HEK293 (cell line): ENCODE data around the gene USF1.
"Not testable (repeated sequence)": the region's sequence is repeated elsewhere in the genome, so short reads cannot be mapped to it uniquely, and the experiment has no call there.

Experiments
- CTCF ChIA-PET: fragments of 350-600 bp; formaldehyde crosslinking; extraction: SDS; loops from one replicate; lab custom pipeline; 2021; ENCODE audit warnings: antibody characterized with exemption; lab: Yijun Ruan, JAX
- POLR2A ChIA-PET: fragments of 300-600 bp; formaldehyde crosslinking; extraction: SDS; loops from one replicate; lab custom pipeline; 2020; ENCODE audit warnings: antibody characterized with exemption, inconsistent platforms; lab: Yijun Ruan, JAX
- H3K27ac ChIP-seq: fragments of 200-500 bp; sonication (Bioruptor generic); 2 replicates; pipeline ENCODE4 v1.5.1; 2014; ENCODE audit warnings: low read depth, low read length, control low read depth, inconsistent platforms; ENCODE audit errors: extremely low read depth
- H3K36me3 ChIP-seq, 2 experiments: fragments of 200-500 bp in 1 of 2; sonication (Bioruptor generic) in 1 of 2; 1 replicate in 1 of 2; 2 replicates in 1 of 2; pipeline ENCODE4 v1.5.1; 2014 to 2017; ENCODE audit warnings: inconsistent platforms in 2 of 2, low read length in 2 of 2; ENCODE audit not compliant: control insufficient read depth in 2 of 2, insufficient read depth in 1 of 2
- H3K4me1 ChIP-seq: fragments of 200-500 bp; sonication (Bioruptor generic); 2 replicates; pipeline ENCODE4 v1.5.1; 2014; ENCODE audit warnings: mild to moderate bottlenecking, low read length, inconsistent platforms; ENCODE audit not compliant: control insufficient read depth, insufficient read depth
- H3K4me3 ChIP-seq: 2 replicates; pipeline ENCODE4 v1.5.1; 2011; ENCODE audit warnings: low read depth, mild to moderate bottlenecking, control low read depth, low read length, moderate library complexity
- H3K9me3 ChIP-seq: fragments of 200-500 bp; sonication (Bioruptor generic); 2 replicates; pipeline ENCODE4 v1.5.1; 2014; ENCODE audit warnings: low read depth, low read length, inconsistent platforms; ENCODE audit not compliant: control insufficient read depth, insufficient read depth
- KLF7 ChIP-seq: fragments of 450-650 bp; formaldehyde crosslinking; IDR thresholded peaks from 2 replicates; pipeline ENCODE4 v1.5.1; 2016; ENCODE audit warnings: missing biosample characterization, missing genetic modification characterization, borderline replicate concordance
- TRIM28 ChIP-seq: IDR thresholded peaks from 2 replicates; pipeline ENCODE4 v1.6.1; 2011; ENCODE audit warnings: low read length, control low read depth, borderline replicate concordance
- ZNF16 ChIP-seq: fragments of 450-650 bp; formaldehyde crosslinking; IDR thresholded peaks from 2 replicates; pipeline ENCODE4 v1.5.1; 2016; ENCODE audit warnings: low read depth, missing biosample characterization, missing genetic modification characterization
- ZNF37A ChIP-seq: fragments of 450-650 bp; IDR thresholded peaks from 2 replicates; pipeline ENCODE4 v1.5.1; 2018; ENCODE audit warnings: missing biosample characterization, missing genetic modification characterization
- ZNF404 ChIP-seq: fragments of 450-650 bp; formaldehyde crosslinking; IDR thresholded peaks from 2 replicates; pipeline ENCODE4 v1.5.1; 2017; ENCODE audit warnings: missing biosample characterization, missing genetic modification characterization
- ZNF423 ChIP-seq: fragments of 450-650 bp; formaldehyde crosslinking; IDR thresholded peaks from 2 replicates; pipeline ENCODE4 v1.5.1; 2016; ENCODE audit warnings: missing biosample characterization, missing genetic modification characterization
- TF ChIP-seq, protein P1 (sequence below): fragments of 450-650 bp; formaldehyde crosslinking; IDR thresholded peaks from 2 replicates; pipeline ENCODE4 v1.5.1; 2016; ENCODE audit warnings: missing biosample characterization, missing genetic modification characterization
- TF ChIP-seq, protein P2 (sequence below): fragments of 450-650 bp; formaldehyde crosslinking; IDR thresholded peaks from 2 replicates; pipeline ENCODE4 v1.5.1; 2016; ENCODE audit warnings: missing biosample characterization, missing genetic modification characterization

Gene USF1

DNA sequence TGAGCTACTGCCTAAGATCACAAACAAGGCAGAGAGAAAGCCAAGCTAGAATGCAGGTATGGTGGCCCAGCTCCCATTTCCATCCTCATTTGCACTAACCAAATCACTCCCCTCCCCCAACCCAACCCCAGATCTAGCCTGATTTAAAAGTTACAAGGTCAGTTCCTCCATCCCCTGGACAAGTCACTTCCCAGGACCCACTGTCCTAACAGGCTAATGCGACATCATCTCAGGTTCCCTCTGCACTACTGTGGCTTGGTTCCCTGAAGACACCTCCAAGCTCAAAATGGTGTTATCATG is 27.2 kb downstream of the USF1 start:
- no peaks in the 10 kb centered on the region for H3K36me3 ChIP-seq
- TF ChIP-seq ZNF423 (tag by site-specific recombination) (no peak), TRIM28 (no peak), ZNF37A (tag by site-specific recombination) (no peak), ZNF404 (tag by site-specific recombination) (no peak), ZNF16 (no peak)
- TF ChIP-seq, protein P1, sequence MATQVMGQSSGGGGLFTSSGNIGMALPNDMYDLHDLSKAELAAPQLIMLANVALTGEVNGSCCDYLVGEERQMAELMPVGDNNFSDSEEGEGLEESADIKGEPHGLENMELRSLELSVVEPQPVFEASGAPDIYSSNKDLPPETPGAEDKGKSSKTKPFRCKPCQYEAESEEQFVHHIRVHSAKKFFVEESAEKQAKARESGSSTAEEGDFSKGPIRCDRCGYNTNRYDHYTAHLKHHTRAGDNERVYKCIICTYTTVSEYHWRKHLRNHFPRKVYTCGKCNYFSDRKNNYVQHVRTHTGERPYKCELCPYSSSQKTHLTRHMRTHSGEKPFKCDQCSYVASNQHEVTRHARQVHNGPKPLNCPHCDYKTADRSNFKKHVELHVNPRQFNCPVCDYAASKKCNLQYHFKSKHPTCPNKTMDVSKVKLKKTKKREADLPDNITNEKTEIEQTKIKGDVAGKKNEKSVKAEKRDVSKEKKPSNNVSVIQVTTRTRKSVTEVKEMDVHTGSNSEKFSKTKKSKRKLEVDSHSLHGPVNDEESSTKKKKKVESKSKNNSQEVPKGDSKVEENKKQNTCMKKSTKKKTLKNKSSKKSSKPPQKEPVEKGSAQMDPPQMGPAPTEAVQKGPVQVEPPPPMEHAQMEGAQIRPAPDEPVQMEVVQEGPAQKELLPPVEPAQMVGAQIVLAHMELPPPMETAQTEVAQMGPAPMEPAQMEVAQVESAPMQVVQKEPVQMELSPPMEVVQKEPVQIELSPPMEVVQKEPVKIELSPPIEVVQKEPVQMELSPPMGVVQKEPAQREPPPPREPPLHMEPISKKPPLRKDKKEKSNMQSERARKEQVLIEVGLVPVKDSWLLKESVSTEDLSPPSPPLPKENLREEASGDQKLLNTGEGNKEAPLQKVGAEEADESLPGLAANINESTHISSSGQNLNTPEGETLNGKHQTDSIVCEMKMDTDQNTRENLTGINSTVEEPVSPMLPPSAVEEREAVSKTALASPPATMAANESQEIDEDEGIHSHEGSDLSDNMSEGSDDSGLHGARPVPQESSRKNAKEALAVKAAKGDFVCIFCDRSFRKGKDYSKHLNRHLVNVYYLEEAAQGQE (tag by site-specific recombination) = no peak
- TF ChIP-seq, all 188 proteins: peak for 0
- Histone ChIP-seq H3K9me3 (no peaks in the 10 kb centered on the region), H3K4me1 (0 out of 2 replicates have a peak, but pooled peaks cover 2% of the 10 kb centered on the region), H3K4me3 (no peak overlapping the region), H3K27ac (no peak overlapping the region)
- ChIA-PET POLR2A (interaction anchor here (0.6 to 1.4 kb wide), 3 partner anchors 21 to 99 kb away, joined by 3 read pairs; partner anchors contain the start of genes NIT1, PFDN2 and TSTD1), CTCF (interaction anchor here (0.7 to 1.6 kb wide), 4 partner anchors 21 to 65 kb away, joined by 3 to 7 read pairs (median 4); partner anchors contain the start of gene USF1)

DNA sequence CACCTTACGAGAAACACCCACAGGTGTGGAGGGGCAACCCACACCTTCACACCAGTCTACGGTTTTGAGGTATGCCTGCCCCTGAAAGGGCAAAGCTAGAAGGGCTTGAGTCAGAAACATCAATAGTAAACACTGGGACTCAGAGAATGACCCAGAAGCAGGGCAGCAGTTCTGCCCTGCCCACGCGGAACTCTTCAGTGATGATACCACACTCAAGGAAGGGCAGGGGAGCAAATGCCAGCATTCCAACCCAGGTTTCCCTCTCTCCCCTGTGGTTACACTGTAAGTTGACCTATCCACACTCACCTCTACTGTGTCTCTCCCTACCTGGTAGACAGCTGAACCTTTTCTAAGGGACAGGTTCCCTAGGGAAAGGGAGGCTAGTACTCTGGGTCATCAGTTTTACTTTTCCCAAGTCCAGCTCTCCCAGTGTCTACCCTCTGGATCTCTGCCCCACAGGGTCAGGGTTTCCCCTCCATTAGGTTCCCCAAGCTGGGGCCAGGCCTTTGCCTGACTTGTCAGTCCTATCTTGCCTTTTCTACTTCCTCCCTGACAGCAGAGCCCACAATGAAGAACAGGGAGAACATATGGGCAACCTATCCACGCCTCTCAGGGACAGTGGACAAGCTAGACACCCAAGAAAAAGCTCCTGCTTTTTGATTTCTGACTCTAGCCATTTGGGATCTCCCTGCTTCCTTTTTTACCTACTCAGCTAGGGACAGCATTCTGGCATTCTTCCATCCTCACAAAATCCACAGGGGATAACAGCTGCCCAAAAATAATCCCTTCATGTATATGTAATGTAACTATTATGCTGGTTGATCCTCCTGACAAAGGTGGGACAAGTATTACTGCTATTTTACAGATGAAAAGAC is 27.8 kb downstream of the USF1 start:
- 0 out of 2 replicates have a peak, but pooled peaks cover 2% of the 10 kb centered on the region for H3K4me1 ChIP-seq
- TF ChIP-seq, protein P2, sequence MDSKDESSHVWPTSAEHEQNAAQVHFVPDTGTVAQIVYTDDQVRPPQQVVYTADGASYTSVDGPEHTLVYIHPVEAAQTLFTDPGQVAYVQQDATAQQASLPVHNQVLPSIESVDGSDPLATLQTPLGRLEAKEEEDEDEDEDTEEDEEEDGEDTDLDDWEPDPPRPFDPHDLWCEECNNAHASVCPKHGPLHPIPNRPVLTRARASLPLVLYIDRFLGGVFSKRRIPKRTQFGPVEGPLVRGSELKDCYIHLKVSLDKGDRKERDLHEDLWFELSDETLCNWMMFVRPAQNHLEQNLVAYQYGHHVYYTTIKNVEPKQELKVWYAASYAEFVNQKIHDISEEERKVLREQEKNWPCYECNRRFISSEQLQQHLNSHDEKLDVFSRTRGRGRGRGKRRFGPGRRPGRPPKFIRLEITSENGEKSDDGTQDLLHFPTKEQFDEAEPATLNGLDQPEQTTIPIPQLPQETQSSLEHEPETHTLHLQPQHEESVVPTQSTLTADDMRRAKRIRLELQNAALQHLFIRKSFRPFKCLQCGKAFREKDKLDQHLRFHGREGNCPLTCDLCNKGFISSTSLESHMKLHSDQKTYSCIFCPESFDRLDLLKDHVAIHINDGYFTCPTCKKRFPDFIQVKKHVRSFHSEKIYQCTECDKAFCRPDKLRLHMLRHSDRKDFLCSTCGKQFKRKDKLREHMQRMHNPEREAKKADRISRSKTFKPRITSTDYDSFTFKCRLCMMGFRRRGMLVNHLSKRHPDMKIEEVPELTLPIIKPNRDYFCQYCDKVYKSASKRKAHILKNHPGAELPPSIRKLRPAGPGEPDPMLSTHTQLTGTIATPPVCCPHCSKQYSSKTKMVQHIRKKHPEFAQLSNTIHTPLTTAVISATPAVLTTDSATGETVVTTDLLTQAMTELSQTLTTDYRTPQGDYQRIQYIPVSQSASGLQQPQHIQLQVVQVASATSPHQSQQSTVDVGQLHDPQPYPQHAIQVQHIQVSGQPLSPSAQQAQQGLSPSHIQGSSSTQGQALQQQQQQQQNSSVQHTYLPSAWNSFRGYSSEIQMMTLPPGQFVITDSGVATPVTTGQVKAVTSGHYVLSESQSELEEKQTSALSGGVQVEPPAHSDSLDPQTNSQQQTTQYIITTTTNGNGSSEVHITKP (tag by site-specific recombination) = peak; percentile 49; the same call in 1 of the 2 replicates
- TF ChIP-seq KLF7 (tag by site-specific recombination) = no peak
- H3K27ac ChIP-seq = no peak overlapping the region
- ChIA-PET POLR2A (interaction anchor here (0.6 to 1.4 kb wide), 3 partner anchors 21 to 100 kb away, joined by 3 read pairs; partner anchors contain the start of genes NIT1, PFDN2 and TSTD1), CTCF (interaction anchor here (0.9 to 1.6 kb wide), 3 partner anchors 20 to 28 kb away, joined by 3 to 7 read pairs (median 3); partner anchors contain the start of gene USF1)
- H3K9me3 ChIP-seq = no peaks in the 10 kb centered on the region
- H3K4me3 ChIP-seq = no peak overlapping the region
- no peaks in the 10 kb centered on the region for H3K36me3 ChIP-seq

DNA sequence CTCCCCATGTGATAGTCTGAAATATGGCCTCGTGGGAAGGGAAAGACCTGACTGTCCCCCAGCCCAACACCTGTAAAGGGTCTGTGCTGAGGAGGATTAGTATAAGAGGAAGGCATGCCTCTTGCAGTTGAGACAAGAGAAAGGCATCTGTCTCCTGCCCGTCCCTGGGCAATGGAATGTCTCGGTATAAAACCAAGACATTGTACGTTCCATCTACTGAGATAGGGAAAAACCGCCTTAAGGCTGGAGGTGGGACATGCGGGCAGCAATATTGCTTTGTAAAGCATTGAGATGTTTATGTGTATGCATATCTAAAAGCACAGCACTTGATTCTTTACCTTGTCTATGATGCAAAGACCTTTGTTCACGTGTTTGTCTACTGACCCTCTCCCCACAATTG is 28.6 kb downstream of the USF1 start:
- H3K36me3 ChIP-seq, H3K4me3 ChIP-seq, POLR2A ChIA-PET, H3K27ac ChIP-seq, CTCF ChIA-PET, H3K9me3 ChIP-seq, H3K4me1 ChIP-seq: not testable (repeated sequence)

DNA sequence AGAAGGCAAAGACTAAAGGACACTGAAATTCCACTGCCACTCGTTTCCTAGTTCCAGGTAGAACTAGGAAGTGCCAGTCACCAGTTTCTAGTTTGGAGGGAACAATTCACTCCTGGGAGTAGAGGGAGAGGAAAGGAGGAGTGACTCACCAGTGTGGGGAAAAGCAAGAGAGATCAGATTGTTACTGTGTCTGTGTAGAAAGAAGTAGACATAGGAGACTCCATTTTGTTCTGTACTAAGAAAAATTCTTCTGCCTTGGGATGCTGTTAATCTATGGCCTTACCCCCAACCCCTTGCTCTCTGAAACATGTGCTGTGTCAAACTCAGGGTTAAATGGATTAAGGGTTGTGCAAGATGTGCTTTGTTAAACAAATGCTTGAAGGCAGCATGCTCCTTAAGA is 29.1 kb downstream of the USF1 start:
- H3K36me3 ChIP-seq, POLR2A ChIA-PET, H3K9me3 ChIP-seq, H3K4me1 ChIP-seq, H3K27ac ChIP-seq, H3K4me3 ChIP-seq: not testable (repeated sequence)
- CTCF ChIA-PET = interaction anchor here (1.4 kb wide), 1 partner anchor 20 kb away, joined by 4 read pairs; no protein-coding TSS in a partner anchor
- TF ChIP-seq, protein P2 (tag by site-specific recombination) = peak; percentile 39; the same call in 1 of the 2 replicates
